Measurements from ENCODE around the gene GFER. TPM values are rescaled to one million over a fixed set of nuclear protein-coding genes. Genes with fewer than 3 reads are reported as not detected.
"Not testable (repeated sequence)": the region's sequence is repeated elsewhere in the genome, so short reads cannot be mapped to it uniquely, and the experiment has no call there.

GFER gene
- polyA plus RNA-seq, 4 donors = 20.1 to 31.6 (median 28.5) TPM

- DNase-seq (ENCODE audit: low read depth in 4 of 4, low spot score in 2 of 4) = peak in 1 of 4 donors; percentile 86
These were observed 39.4 kb downstream of the GFER start for GRCh38 chr16:2023092-2024031.

GRCh38 chr16:2024032-2024420 is 40.0 kb downstream of the GFER start:
- DNase-seq (ENCODE audit: low read depth in 4 of 4, low spot score in 2 of 4) = no peak

- no peak for DNase-seq (ENCODE audit: low read depth in 4 of 4, low spot score in 2 of 4)
These were observed 41.3 kb downstream of the GFER start for GRCh38 chr16:2025251-2025650.

- DNase-seq (ENCODE audit: low read depth in 4 of 4, low spot score in 2 of 4) = no peak
These were observed 42.0 kb downstream of the GFER start for GRCh38 chr16:2025878-2026460.

GRCh38 chr16:2026461-2027023 is 42.5 kb downstream of the GFER start, which contains the start of gene NHERF2:
Gene NHERF2 (plus strand): TSS chr16:2026902. CDS start chr16:2027006, 104 bp downstream.
- DNase-seq (ENCODE audit: low read depth in 4 of 4, low spot score in 2 of 4) = no peak

GRCh38 chr16:2027024-2028010 is 43.3 kb downstream of the GFER start:
- no peak for DNase-seq (ENCODE audit: low read depth in 4 of 4, low spot score in 2 of 4)

GRCh38 chr16:2028146-2028545 is 44.2 kb downstream of the GFER start:
- no peak for DNase-seq (ENCODE audit: low read depth in 4 of 4, low spot score in 2 of 4)

GRCh38 chr16:2028620-2029220 is 44.7 kb downstream of the GFER start:
- DNase-seq (ENCODE audit: low read depth in 4 of 4, low spot score in 2 of 4) = no peak

GRCh38 chr16:2029350-2029749 is 45.4 kb downstream of the GFER start:
- DNase-seq (ENCODE audit: low read depth in 4 of 4, low spot score in 2 of 4) = no peak

GRCh38 chr16:2030036-2030435 is 46.0 kb downstream of the GFER start:
- no peak for DNase-seq (ENCODE audit: low read depth in 4 of 4, low spot score in 2 of 4)

GRCh38 chr16:2031081-2031577 is 47.1 kb downstream of the GFER start:
- no peak for DNase-seq (ENCODE audit: low read depth in 4 of 4, low spot score in 2 of 4)

GRCh38 chr16:2032285-2033056 is 48.5 kb downstream of the GFER start:
- no peak for DNase-seq (ENCODE audit: low read depth in 4 of 4, low spot score in 2 of 4)

- DNase-seq (ENCODE audit: low read depth in 4 of 4, low spot score in 2 of 4) = no peak
These were observed 49.3 kb downstream of the GFER start for GRCh38 chr16:2033057-2033908.

- DNase-seq (ENCODE audit: low read depth in 4 of 4, low spot score in 2 of 4) = not testable (repeated sequence)
These were observed 50.1 kb downstream of the GFER start for GRCh38 chr16:2033909-2034695.

GRCh38 chr16:2034696-2035430 is 50.9 kb downstream of the GFER start:
- no peak for DNase-seq (ENCODE audit: low read depth in 4 of 4, low spot score in 2 of 4)

GRCh38 chr16:2035431-2036199 is 51.6 kb downstream of the GFER start:
- no peak for DNase-seq (ENCODE audit: low read depth in 4 of 4, low spot score in 2 of 4)
